Cardiac muscle cell (in vitro differentiated cells and primary cell): ENCODE results near the gene TPSB2. TPM values are rescaled to one million over a fixed set of nuclear protein-coding genes. Genes with fewer than 3 reads are reported as not detected.
"Not testable (repeated sequence)": the region's sequence is repeated elsewhere in the genome, so short reads cannot be mapped to it uniquely, and the experiment has no call there.

ENCODE experiments used
- DNase-seq, 2 donors: peaks; one replicate each; pipeline versions ENCODE4 v3.0.0 to v3.0.0-alpha.2; 2010 to 2017; ENCODE audit warnings: low read depth in 1 of 2, low spot score in 1 of 2
- H3K27ac ChIP-seq: fragments of 200-600 bp; sonication (generic); 2 replicates; pipeline ENCODE4 v1.5.1; 2016
- H3K27me3 ChIP-seq: fragments of 200-600 bp; sonication (generic); 2 replicates; pipeline ENCODE4 v1.6.0; 2016; ENCODE audit warnings: control low read depth
- H3K36me3 ChIP-seq: fragments of 200-600 bp; sonication (generic); 2 replicates; pipeline ENCODE4 v1.5.1; 2016; ENCODE audit warnings: control low read depth
- H3K4me1 ChIP-seq: fragments of 200-600 bp; sonication (generic); 2 replicates; pipeline ENCODE4 v1.8.1; 2017; ENCODE audit warnings: low read depth, mild to moderate bottlenecking, mixed run types
- H3K4me3 ChIP-seq: fragments of 200-600 bp; sonication (generic); 2 replicates; pipeline ENCODE4 v1.5.1; 2016; ENCODE audit warnings: mild to moderate bottlenecking
- H3K9me3 ChIP-seq: fragments of 200-600 bp; sonication (generic); 2 replicates; pipeline ENCODE4 v1.5.1; 2017; ENCODE audit warnings: low read depth, mild to moderate bottlenecking, control low read depth
- CTCF ChIP-seq: IDR thresholded peaks from 2 replicates; pipeline ENCODE4 v1.5.1; 2012; ENCODE audit warnings: low read depth, mild to moderate bottlenecking, low read length
- polyA plus RNA-seq: library from polyadenylated mRNA; unstranded; fragments of >200 nt; fragmentation: Nextera tagmentation; extraction: Ambion mirVana; gene quantifications from 2 replicates; pipeline ENCODE4 v1.2.1, GENCODE V29; 2016
- total RNA-seq: library from RNA; depleted of rRNA; stranded (reverse); fragments of >200 nt; gene quantifications from 2 replicates; pipeline ENCODE4 v1.2.3, GENCODE V29; 2016

The TPSB2 gene
- total and polyA plus RNA-seq, 2 experiments from 2014 or later, result not detected

- Histone ChIP-seq H3K27ac (no peak overlapping the region), H3K36me3 (no peaks in the 10 kb centered on the region), H3K27me3 (no peaks in the 10 kb centered on the region), H3K4me1 (no peaks in the 10 kb centered on the region), H3K4me3 (no peak overlapping the region), H3K9me3 (no peaks in the 10 kb centered on the region)
- no peak for DNase-seq
- no peak for TF ChIP-seq CTCF
Observed at GRCh38 chr16:1201444-1201843, 28.5 kb downstream of the TPSB2 start.

- no peak overlapping the region for H3K27ac ChIP-seq
- no peak overlapping the region for H3K4me3 ChIP-seq
- no peaks in the 10 kb centered on the region for H3K9me3 ChIP-seq
- no peak for DNase-seq
- TF ChIP-seq CTCF, result no peak
- H3K36me3 ChIP-seq, result no peaks in the 10 kb centered on the region
- H3K27me3 ChIP-seq, result no peaks in the 10 kb centered on the region
- H3K4me1 ChIP-seq, result no peaks in the 10 kb centered on the region
Observed at GRCh38 chr16:1200014-1200627, 29.9 kb downstream of the TPSB2 start.

GRCh38 chr16:1199347-1200013 lies 30.5 kb downstream of the TPSB2 start:
- Histone ChIP-seq H3K27me3 (no peaks in the 10 kb centered on the region), H3K4me3 (no peak overlapping the region), H3K9me3 (no peaks in the 10 kb centered on the region), H3K27ac (no peak overlapping the region), H3K4me1 (no peaks in the 10 kb centered on the region), H3K36me3 (no peaks in the 10 kb centered on the region)
- DNase-seq, result no peak
- no peak for TF ChIP-seq CTCF

GRCh38 chr16:1198671-1199346 lies 31.2 kb downstream of the TPSB2 start:
- H3K4me1 ChIP-seq, H3K27ac ChIP-seq, H3K4me3 ChIP-seq, H3K27me3 ChIP-seq, H3K9me3 ChIP-seq, DNase-seq, H3K36me3 ChIP-seq: not testable (repeated sequence)

- Histone ChIP-seq H3K4me3 (no peak overlapping the region), H3K4me1 (no peaks in the 10 kb centered on the region), H3K9me3 (no peaks in the 10 kb centered on the region), H3K27me3 (no peaks in the 10 kb centered on the region), H3K27ac (no peak overlapping the region), H3K36me3 (no peaks in the 10 kb centered on the region)
- no peak for DNase-seq
- TF ChIP-seq CTCF, result no peak
Observed at GRCh38 chr16:1198194-1198593, 31.8 kb downstream of the TPSB2 start.
